HuH-7 (cell line): ENCODE data around the gene TMEM143.
"Not testable (repeated sequence)": the region's sequence is repeated elsewhere in the genome, so short reads cannot be mapped to it uniquely, and the experiment has no call there.

ENCODE experiments used
- DNase-seq: peaks from one replicate; pipeline ENCODE4 v3.0.0; 2011; ENCODE audit warnings: low spot score

TMEM143 gene

DNA sequence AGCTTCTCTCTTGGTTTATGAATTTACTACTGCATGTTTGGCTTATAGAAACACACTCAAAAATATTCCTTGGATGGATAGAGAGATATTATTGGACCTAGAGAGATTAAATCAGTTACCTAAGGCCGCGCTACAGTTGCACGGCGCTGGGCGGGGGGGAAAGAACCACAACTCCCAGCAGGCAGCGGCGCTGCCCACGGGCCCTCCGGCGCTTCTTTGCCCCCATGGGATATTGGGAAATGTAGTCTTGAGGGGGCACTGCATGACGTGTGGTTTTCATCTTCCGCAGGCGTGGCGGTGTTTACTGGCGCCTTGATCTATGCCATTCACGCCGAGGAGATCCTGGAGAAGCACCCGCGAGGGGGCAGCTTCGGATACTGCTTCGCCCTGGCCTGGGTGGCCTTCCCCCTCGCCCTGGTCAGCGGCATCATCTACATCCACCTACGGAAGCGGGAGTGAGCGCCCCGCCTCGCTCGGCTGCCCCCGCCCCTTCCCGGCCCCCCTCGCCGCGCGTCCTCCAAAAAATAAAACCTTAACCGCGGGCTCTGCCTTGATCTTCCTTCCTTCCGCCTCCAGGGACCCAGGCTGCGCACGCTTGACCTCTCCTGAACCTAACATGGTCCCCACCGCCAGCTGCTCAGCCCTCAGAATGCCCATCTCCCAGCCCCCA, 33.6 kb downstream of the TMEM143 start:
- peak; percentile 85 for DNase-seq

DNA sequence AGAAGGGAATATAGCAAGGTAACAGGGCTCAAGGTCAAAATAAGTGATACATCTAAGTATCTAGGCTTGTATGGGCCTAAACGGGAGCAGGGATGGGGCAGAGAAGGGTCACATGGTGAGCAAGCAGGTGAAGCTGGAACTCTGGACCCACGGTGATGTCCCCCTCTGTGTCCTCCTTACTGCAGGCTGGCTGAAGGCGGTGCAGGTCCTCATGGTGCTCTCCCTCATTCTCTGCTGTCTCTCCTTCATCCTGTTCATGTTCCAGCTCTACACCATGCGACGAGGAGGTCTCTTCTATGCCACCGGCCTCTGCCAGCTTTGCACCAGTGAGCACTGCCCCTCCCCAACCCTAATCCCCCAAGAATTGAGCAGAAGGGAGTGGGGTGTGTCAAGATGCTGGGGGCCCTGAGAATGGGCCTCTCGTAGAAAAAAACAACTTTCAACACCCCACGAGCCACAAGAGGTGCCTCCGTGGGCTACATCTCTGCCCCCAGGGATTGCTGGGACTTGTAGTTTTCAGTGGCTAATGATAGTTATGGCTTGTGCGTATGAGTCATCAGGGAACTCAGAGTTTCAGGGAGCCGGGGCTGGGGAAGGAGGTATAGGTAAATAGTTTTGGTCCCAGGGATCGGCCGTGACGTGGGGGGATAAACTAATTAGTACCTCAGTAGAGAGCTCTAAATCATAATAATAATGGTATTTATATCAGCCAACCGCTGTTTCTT, 34.4 kb downstream of the TMEM143 start:
- no peak for DNase-seq

DNA sequence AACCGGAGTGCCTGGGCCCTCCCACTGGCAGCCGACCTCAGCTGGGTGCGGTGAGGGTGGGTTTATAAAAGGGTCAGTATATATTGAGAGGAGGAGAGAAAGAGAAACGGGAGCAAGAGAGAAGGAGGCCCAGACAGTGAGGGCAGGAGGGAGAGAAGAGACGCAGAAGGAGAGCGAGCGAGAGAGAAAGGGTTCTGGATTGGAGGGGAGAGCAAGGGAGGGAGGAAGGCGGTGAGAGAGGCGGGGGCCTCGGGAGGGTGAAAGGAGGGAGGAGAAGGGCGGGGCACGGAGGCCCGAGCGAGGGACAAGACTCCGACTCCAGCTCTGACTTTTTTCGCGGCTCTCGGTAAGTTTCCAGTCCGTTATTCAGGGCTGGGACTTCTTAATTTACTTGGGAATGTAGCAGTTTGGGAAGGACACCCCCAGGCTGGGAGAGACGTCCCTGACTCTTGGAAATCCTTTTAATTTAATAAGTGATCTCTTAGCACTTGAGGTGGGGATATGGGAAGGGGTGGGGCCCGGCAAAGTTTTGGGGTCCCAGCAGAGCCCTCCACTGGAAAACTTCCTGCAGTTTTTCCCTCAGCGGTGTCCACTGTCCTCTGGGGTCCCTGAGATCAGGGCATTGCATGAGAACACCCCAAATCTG, 38.4 kb downstream of the TMEM143 start, which contains the start of gene EMP3:
Gene EMP3, plus strand, starts transcription at position 288 of the 646 bp plus-strand sequence. CDS start 1,293 bp downstream, outside the sequence.
- DNase-seq, result no peak

DNA sequence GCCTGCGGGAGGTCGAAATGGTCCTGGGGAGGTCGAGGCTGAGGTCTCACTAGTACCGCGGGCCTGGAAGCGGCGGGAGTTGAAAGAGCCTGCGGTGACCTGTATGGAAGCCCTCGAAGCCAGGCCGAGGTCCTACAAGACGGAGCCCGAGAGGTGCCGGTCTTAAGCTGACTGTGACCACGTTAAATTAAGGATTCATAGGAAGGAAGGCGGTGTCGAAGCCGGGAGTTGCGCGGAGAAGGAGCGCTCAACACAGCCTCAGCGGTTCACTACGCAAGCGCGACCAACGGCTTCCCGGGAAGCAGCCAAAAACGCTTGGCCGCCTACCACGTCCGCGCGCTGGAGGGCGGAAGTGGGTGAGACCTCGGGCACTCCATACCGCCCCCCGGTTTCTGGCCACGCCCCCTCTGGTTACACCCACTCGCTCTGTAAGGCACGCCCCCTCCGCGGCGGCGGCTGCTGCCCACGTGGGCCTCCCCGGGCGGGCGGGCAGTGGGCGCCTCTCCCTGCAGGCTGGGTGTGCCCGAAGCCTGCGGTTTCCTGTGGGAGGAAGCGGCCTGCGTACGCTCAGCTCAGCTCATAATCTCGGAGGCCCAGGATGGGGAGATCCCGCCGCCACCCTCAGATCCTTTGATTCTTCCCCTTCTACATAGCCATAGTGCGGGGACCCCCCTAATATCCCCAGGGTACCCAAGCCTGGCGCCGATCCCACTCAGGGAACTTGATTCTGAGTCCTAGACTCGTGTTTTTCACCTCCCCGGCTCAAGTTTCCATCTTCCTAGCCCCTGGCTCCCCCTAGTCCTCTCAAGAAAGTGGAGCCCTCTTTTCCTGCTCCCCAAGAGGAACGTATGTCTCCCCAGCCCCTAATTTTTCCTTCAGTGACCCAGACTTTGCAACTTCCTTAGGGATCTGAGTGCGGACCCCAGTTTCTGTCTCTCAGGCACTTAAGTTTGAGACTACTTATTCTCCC, 41.8 kb downstream of the TMEM143 start:
- peak; percentile 89 for DNase-seq

DNA sequence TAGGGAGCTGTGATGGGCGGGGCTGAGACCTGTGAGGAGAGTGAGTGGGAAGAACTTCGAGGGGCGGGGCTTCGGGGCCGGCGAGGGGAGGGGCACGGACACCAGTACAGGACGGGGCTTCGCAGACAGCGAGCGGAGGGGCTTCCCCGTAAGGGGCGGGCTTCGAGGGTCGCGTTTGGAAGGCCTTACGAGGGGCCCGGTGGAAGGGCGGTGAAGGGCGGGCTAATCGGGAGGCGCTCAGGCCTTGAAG, 42.4 kb downstream of the TMEM143 start:
- peak; percentile 91 for DNase-seq

GRCh38 chr19:48319647-48320541, 43.8 kb downstream of the TMEM143 start:
- peak; percentile 81 for DNase-seq

- DNase-seq, result no peak
Measured at GRCh38 chr19:48318286-48318987, 45.3 kb downstream of the TMEM143 start.

DNA sequence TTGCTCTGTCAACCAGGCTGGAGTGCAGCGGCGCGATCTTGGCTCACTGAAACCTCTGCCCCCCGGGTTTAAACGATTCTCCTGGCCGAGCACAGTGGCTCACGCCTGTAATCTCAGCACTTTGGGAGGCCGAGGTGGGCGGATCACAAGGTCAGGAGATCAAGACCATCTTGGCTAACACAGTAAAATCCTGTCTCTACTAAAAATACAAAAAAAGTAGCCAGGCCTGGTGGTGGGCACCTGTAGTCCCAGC, 46.1 kb downstream of the TMEM143 start:
- not testable (repeated sequence) for DNase-seq

DNA sequence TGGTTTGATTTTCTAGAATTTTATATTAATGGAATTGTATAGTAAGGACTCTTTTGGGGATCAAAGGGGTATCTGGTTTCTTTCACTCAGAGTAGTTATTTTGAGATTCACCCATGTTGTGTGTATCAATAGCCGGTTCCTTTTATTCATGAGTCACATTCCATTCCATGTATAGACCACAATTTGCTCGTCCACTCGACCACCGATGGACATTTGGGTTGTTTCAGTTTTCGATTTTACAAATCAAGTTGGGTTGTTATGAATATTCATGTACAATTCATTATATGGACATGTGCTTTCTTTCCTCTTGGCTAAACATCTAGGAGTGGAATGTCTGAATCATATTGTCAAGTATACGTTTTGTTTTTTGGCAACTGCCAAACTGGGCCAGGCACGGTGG, 48.0 kb downstream of the TMEM143 start:
- no peak for DNase-seq

- DNase-seq, result no peak
Measured at GRCh38 chr19:48311384-48311783, 52.4 kb downstream of the TMEM143 start.

GRCh38 chr19:48310227-48310626, 53.5 kb downstream of the TMEM143 start:
- no peak for DNase-seq

DNA sequence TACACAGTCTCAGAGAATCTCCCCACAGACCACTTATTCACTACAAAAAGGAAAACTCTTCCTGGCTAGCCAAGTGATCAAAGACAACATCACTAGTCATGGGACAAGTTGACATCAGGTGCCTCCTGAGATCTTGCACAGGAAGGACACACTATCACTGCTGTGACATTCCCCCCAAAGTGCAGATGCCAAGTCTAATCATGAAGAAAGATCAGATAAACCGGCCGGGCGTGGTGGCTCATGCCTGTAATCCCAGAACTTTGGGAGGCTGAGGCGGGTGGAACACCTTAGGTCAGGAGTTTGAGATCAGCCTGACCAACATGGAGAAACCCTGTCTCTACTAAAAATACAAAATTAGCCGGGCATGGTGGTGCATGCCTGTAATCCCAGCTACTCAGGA, 54.0 kb downstream of the TMEM143 start:
- DNase-seq, result not testable (repeated sequence)

DNA sequence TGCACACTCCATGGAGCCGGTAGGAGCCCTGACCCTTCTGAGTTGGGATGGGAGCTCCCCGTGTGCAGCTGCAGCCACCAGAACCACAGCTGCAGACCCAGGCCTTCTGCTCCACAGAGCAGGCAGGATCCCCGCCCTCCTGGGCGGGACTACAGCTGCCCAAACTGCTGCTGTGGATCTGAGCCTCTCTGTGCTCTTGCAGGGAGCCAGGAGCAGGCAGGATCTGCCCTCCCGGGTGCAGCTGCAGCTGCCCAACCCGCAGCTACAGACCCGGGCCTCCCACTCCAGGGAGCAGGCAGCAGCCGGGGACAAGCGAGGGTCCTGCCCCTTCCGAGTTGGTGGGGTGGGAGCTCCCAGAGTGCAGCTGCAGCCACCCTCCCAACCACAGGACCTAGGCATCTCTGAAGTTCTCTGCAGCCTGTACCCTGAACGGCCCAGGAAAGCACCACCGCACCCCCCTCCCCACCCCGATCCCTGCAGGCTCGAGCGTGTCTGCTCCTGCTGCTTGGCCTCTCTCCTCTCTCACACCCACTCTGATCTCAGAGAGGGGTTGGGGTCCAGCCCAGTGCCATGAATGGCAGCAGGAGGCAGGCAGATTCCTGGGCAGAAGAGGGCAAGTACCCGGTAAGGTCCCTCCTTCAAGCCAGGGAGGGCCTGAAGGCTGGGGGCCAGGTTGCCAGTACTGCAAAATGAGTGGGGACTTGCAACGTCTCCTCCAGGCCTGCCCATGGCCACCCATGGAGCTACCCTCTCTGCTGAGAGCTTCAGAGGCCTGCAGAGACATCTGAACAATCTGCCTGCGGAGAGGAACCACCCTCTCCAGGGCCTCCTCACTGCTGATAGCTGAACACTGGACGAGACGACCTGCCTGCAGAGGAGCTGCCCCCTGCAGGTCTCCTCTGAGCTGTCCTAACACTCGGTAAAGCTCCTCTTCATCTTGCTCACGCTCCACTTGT, 54.8 kb downstream of the TMEM143 start:
- DNase-seq, result peak; percentile 67

DNA sequence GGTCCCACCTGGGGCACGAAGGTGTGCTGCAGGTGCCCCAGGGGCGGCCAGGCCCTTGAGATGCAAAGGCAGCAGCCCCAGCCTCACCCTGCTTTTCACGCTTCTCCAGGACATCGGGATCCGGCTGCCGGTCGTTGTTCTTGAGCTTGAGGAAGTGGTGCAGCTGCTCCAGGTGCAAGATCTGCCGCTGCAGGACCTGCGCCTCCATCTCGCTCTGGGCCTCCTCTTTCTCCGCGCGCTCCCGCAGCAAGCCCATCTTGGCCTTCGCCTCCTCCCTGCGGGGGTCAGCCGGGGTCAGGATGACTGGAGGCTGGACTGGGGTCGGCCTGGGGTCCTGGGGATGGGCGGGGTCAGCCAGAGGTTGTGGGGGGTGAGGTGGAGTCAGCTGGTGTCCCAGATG, 59.9 kb downstream of the TMEM143 start:
- no peak for DNase-seq

GRCh38 chr19:48303367-48303766, 60.4 kb downstream of the TMEM143 start:
- DNase-seq, result no peak

DNA sequence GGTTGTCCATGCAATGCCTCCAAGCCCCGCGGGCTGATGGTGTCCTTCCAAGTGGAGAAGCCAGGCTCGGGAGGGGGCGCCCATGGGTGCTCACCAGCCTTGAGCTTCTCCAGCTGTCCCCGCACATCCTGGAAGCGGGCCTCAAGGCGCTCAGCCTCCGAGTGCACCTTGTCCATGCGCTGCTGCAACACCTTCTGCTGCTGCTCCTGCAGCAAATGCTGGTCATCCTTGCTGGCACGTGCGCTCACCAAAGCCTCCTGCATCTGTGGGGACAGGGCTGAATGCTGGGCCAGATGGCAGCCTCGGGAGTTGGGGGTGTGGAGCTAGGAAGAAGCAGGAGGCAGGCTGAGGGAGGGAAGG, 61.2 kb downstream of the TMEM143 start:
- DNase-seq, result no peak

GRCh38 chr19:48301886-48302599, 61.7 kb downstream of the TMEM143 start:
- no peak for DNase-seq

DNA sequence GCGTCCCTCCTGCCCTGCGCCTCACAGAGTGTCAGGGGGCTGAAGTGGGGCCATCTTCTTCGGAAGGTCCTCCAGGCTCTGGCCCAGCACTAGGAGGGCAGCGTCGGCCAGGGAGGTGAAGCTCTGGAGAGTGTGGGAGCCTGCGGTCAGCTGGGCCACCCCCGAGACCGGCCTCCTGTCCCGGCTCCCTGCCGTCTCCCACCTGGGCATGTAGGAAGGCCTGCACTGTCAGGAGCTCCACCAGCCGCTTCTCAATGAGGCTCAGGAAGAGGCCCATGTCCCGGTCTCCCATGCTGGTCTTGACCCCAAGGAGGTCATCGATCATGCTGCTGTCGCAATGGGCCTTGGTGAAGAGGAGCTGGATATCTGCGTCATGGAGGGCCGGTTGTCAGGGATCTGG, 65.8 kb downstream of the TMEM143 start:
- DNase-seq, result no peak
